Measurements from ENCODE around the gene DNAL4.

DNA sequence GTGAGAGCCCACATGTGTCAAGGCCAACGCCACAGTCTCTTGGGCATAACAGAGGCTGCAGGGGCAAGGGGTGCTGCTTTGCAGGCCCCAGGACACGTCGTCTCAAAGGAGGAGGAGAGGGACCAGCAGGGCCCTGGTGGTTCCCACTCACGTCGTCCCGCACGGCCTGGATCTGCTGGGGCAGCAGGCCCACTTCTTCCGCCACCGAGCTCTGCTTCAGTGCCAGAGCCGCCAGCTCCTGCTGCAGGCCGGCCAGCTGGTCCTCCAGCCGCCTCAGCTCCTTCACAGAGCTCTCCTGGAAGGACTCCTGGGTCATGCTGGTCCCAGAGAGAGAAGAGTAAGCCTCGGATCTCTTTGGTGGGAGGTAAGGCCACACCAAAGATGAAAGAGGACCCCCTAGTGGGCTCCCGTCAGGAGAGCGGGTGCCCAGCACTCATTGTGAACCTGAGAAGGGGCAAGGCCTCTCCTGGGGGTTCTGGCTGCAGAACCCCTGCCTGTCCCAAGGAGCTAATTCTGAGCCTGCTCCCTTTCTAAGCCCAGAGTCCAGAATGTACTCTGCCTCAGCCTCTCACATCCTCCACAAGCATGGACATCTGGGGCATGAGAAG is 53.7 kb downstream of the DNAL4 start:
- no peak for TF ChIP-seq POLR2A (IDR thresholded peaks at IDR 0.05)
- TF ChIP-seq, protein P1, sequence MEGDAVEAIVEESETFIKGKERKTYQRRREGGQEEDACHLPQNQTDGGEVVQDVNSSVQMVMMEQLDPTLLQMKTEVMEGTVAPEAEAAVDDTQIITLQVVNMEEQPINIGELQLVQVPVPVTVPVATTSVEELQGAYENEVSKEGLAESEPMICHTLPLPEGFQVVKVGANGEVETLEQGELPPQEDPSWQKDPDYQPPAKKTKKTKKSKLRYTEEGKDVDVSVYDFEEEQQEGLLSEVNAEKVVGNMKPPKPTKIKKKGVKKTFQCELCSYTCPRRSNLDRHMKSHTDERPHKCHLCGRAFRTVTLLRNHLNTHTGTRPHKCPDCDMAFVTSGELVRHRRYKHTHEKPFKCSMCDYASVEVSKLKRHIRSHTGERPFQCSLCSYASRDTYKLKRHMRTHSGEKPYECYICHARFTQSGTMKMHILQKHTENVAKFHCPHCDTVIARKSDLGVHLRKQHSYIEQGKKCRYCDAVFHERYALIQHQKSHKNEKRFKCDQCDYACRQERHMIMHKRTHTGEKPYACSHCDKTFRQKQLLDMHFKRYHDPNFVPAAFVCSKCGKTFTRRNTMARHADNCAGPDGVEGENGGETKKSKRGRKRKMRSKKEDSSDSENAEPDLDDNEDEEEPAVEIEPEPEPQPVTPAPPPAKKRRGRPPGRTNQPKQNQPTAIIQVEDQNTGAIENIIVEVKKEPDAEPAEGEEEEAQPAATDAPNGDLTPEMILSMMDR (IDR thresholded peaks at IDR 0.05), result no peak
